ENCODE measurements around the gene SPTSSA.

- TF ChIP-seq EZH2 (IDR thresholded peaks at IDR 0.05; ENCODE audit: low read depth, unreplicated experiment) (no peak), EZH2phosphoT487 (IDR thresholded peaks at IDR 0.05; ENCODE audit: unreplicated experiment) (no peak), POLR2AphosphoS5 (IDR thresholded peaks at IDR 0.05; ENCODE audit: low read depth) (no peak)
- TF ChIP-seq, protein P1, sequence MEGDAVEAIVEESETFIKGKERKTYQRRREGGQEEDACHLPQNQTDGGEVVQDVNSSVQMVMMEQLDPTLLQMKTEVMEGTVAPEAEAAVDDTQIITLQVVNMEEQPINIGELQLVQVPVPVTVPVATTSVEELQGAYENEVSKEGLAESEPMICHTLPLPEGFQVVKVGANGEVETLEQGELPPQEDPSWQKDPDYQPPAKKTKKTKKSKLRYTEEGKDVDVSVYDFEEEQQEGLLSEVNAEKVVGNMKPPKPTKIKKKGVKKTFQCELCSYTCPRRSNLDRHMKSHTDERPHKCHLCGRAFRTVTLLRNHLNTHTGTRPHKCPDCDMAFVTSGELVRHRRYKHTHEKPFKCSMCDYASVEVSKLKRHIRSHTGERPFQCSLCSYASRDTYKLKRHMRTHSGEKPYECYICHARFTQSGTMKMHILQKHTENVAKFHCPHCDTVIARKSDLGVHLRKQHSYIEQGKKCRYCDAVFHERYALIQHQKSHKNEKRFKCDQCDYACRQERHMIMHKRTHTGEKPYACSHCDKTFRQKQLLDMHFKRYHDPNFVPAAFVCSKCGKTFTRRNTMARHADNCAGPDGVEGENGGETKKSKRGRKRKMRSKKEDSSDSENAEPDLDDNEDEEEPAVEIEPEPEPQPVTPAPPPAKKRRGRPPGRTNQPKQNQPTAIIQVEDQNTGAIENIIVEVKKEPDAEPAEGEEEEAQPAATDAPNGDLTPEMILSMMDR (conservative IDR thresholded peaks at IDR 0.05; ENCODE audit: low read depth in 2 of 2), result no peak
- TF ChIP-seq, protein P2, sequence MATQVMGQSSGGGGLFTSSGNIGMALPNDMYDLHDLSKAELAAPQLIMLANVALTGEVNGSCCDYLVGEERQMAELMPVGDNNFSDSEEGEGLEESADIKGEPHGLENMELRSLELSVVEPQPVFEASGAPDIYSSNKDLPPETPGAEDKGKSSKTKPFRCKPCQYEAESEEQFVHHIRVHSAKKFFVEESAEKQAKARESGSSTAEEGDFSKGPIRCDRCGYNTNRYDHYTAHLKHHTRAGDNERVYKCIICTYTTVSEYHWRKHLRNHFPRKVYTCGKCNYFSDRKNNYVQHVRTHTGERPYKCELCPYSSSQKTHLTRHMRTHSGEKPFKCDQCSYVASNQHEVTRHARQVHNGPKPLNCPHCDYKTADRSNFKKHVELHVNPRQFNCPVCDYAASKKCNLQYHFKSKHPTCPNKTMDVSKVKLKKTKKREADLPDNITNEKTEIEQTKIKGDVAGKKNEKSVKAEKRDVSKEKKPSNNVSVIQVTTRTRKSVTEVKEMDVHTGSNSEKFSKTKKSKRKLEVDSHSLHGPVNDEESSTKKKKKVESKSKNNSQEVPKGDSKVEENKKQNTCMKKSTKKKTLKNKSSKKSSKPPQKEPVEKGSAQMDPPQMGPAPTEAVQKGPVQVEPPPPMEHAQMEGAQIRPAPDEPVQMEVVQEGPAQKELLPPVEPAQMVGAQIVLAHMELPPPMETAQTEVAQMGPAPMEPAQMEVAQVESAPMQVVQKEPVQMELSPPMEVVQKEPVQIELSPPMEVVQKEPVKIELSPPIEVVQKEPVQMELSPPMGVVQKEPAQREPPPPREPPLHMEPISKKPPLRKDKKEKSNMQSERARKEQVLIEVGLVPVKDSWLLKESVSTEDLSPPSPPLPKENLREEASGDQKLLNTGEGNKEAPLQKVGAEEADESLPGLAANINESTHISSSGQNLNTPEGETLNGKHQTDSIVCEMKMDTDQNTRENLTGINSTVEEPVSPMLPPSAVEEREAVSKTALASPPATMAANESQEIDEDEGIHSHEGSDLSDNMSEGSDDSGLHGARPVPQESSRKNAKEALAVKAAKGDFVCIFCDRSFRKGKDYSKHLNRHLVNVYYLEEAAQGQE (IDR thresholded peaks at IDR 0.05; ENCODE audit: unreplicated experiment), result no peak
Observed at GRCh38 chr14:34482463-34482862, 20.4 kb upstream of the SPTSSA start.

Data from GM23338 (cell line).